HG02798 (cell line): ENCODE results near the gene ARHGAP23.
A peak's percentile ranks its signal among the peaks of the same experiment; 100 is the strongest.

Experiments used
- ATAC-seq: cut with Tn5 transposase; IDR thresholded peaks from one replicate; pipeline ENCODE4 v1.9.1; 2021; ENCODE audit warnings: mild to moderate bottlenecking; ENCODE audit not compliant: unreplicated experiment, poor library complexity

ARHGAP23 gene

GRCh38 chr17:38542286-38542685 is 114.0 kb downstream of the ARHGAP23 start:
- ATAC-seq, result no peak

- ATAC-seq, result no peak
These were observed 115.3 kb downstream of the ARHGAP23 start for GRCh38 chr17:38543403-38544174.

- ATAC-seq, result no peak
These were observed 116.0 kb downstream of the ARHGAP23 start for GRCh38 chr17:38544175-38544838.

- ATAC-seq, result no peak
These were observed 116.6 kb downstream of the ARHGAP23 start for GRCh38 chr17:38544839-38545209.

- no peak for ATAC-seq
These were observed 117.4 kb downstream of the ARHGAP23 start for GRCh38 chr17:38545531-38546225.

GRCh38 chr17:38546396-38546795 is 118.1 kb downstream of the ARHGAP23 start:
- no peak for ATAC-seq

- ATAC-seq, result no peak
These were observed 119.2 kb downstream of the ARHGAP23 start for GRCh38 chr17:38547444-38547843.

- no peak for ATAC-seq
These were observed 121.0 kb downstream of the ARHGAP23 start for GRCh38 chr17:38549285-38549684.

GRCh38 chr17:38550661-38551060 is 122.4 kb downstream of the ARHGAP23 start:
- no peak for ATAC-seq

- ATAC-seq, result no peak
These were observed 122.9 kb downstream of the ARHGAP23 start for GRCh38 chr17:38551121-38551520.

GRCh38 chr17:38552343-38552742 is 124.1 kb downstream of the ARHGAP23 start:
- no peak for ATAC-seq

GRCh38 chr17:38554430-38555350 is 126.4 kb downstream of the ARHGAP23 start:
- no peak for ATAC-seq

GRCh38 chr17:38556239-38556638 is 128.0 kb downstream of the ARHGAP23 start:
- no peak for ATAC-seq

GRCh38 chr17:38557396-38557795 is 129.1 kb downstream of the ARHGAP23 start:
- no peak for ATAC-seq

- ATAC-seq, result peak; percentile 78
These were observed 129.8 kb downstream of the ARHGAP23 start for GRCh38 chr17:38557836-38558727.

- peak; percentile 9 for ATAC-seq
These were observed 130.4 kb downstream of the ARHGAP23 start for GRCh38 chr17:38558728-38559050.

GRCh38 chr17:38559051-38559879 is 131.0 kb downstream of the ARHGAP23 start:
- peak; percentile 75 for ATAC-seq

GRCh38 chr17:38559880-38560230 is 131.6 kb downstream of the ARHGAP23 start:
- ATAC-seq, result no peak
